GM15510 (cell line): ENCODE data around the gene SENP8.

Experiments used
- POLR2A ChIP-seq: IDR thresholded peaks from 3 replicates; pipeline ENCODE4 v1.6.1; 2011; ENCODE audit warnings: borderline replicate concordance; ENCODE audit not compliant: insufficient read length; ENCODE audit errors: extremely low read depth

Gene SENP8

GRCh38 chr15:72179950-72180581, 61.9 kb downstream of the SENP8 start:
- no peak for TF ChIP-seq POLR2A

GRCh38 chr15:72180761-72181324, 62.6 kb downstream of the SENP8 start:
- TF ChIP-seq POLR2A, result no peak

- no peak for TF ChIP-seq POLR2A
These were observed 64.0 kb downstream of the SENP8 start for GRCh38 chr15:72182244-72182643.

- no peak for TF ChIP-seq POLR2A
These were observed 64.5 kb downstream of the SENP8 start for GRCh38 chr15:72182673-72183072.

GRCh38 chr15:72183781-72184164, 65.6 kb downstream of the SENP8 start:
- no peak for TF ChIP-seq POLR2A

GRCh38 chr15:72184165-72184811, 66.1 kb downstream of the SENP8 start:
- no peak for TF ChIP-seq POLR2A

- TF ChIP-seq POLR2A, result no peak
These were observed 71.2 kb downstream of the SENP8 start for GRCh38 chr15:72189250-72189902.

GRCh38 chr15:72192416-72192815, 74.2 kb downstream of the SENP8 start:
- TF ChIP-seq POLR2A, result no peak
